Small intestine (tissue), 7 donors: ENCODE data around the gene ANO10. TPM values are rescaled to one million over a fixed set of nuclear protein-coding genes. Genes with fewer than 3 reads are reported as not detected.
A peak's percentile ranks its signal among the peaks of the same experiment; 100 is the strongest.

Experiments used
- DNase-seq, 2 donors: peaks; one replicate each; pipeline versions ENCODE4 v3.0.0 to v3.0.0-alpha.2; 2013
- FAIRE-seq: peaks from 2 replicates; lab custom pipeline; 2012; peaks lifted over from hg19 to GRCh38; lab: Jason Lieb, UNC
- H3K27ac ChIP-seq, 3 donors: one replicate each; pipeline ENCODE4 v1.5.1; 2013; ENCODE audit warnings: low read length in 2 of 3, mild to moderate bottlenecking in 2 of 3, control low read depth in 1 of 3, inconsistent platforms in 1 of 3, low read depth in 1 of 3, moderate library complexity in 1 of 3
- H3K27me3 ChIP-seq, 3 donors: one replicate each; pipeline ENCODE4 v1.6.1; 2013; ENCODE audit warnings: low read length in 3 of 3, inconsistent platforms in 1 of 3; ENCODE audit not compliant: control insufficient read depth in 3 of 3, insufficient read depth in 3 of 3
- H3K36me3 ChIP-seq, 3 donors: one replicate each; pipeline ENCODE4 v1.6.1; 2013; ENCODE audit warnings: low read length in 3 of 3, inconsistent platforms in 1 of 3, low read depth in 1 of 3, mild to moderate bottlenecking in 1 of 3, moderate library complexity in 1 of 3; ENCODE audit not compliant: control insufficient read depth in 3 of 3, insufficient read depth in 2 of 3
- H3K4me1 ChIP-seq, 3 donors: one replicate each; pipeline ENCODE4 v1.6.1; 2013; ENCODE audit warnings: low read length in 2 of 3, inconsistent platforms in 1 of 3, low read depth in 1 of 3, mild to moderate bottlenecking in 1 of 3, moderate library complexity in 1 of 3; ENCODE audit not compliant: control insufficient read depth in 3 of 3, insufficient read depth in 2 of 3
- H3K4me3 ChIP-seq, 3 donors: one replicate each; pipeline ENCODE4 v1.5.1; 2013; ENCODE audit warnings: low read length in 3 of 3, control low read depth in 1 of 3, inconsistent platforms in 1 of 3, low read depth in 1 of 3, mild to moderate bottlenecking in 1 of 3, moderate library complexity in 1 of 3
- H3K9me3 ChIP-seq, 2 donors: one replicate each; pipeline ENCODE4 v1.6.1; 2013; ENCODE audit warnings: low read depth in 1 of 2, low read length in 1 of 2; ENCODE audit not compliant: control insufficient read depth in 2 of 2, insufficient read depth in 1 of 2
- WGBS, 3 donors: extraction: QIAGEN DNeasy Blood & Tissue Kit; methylation state at CpG; one replicate each; pipeline ENCODE4 v1.1.7; 2013; 5-methylcytosine and 5-hydroxymethylcytosine counted together
- polyA plus RNA-seq, 4 donors: library from polyadenylated mRNA; stranded (reverse) in 3 of 4; unstranded in 1 of 4; fragments of 200-250 nt in 3 of 4; fragments of 120-200 nt in 1 of 4; gene quantifications; one replicate each; pipeline versions ENCODE4 v1.2.1 to v1.2.3, GENCODE V29; 2013
- donor health status: healthy with polysubstance abuse.
- donor health status: control.
- donor health status: control.
- donor health status: Bipolar disorder and iron deficiency.
- donor health status: healthy.

ANO10 gene
- polyA plus RNA-seq, 4 donors, result 21.7 to 45.6 (median 30.1) TPM

DNA sequence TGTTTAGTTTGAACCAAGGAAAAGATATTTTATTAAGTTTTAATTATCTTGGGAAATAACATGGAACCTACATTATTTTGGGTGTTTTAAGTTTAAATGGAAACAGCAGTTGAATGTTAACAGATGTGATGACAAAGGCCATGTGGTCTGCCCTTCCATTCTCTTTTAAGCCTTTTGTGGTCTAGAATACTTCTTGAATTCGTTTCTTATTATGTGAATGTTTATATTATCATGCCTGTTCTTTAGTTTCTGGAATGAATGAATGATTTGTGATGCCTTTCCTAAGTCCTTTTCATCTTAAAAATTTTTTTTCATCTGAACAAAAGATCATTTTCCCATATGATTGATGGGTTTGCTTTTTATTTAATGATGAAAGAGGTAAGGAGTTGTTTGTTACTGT lies 290.8 kb downstream of the ANO10 start:
- H3K27me3 ChIP-seq, result no peaks in the 10 kb centered on the region
- H3K9me3 ChIP-seq, result peaks cover 0 to 7% of the 10 kb centered on the region in 2 donors
- no peak overlapping the region for H3K4me3 ChIP-seq
- peaks cover 0 to 12% (median 7%) of the 10 kb centered on the region in 3 donors for H3K36me3 ChIP-seq
- 43 to 85% (median 76%) methylated on average over 1 of the region's 1 CpG for WGBS, 3 donors
- FAIRE-seq (no peak), DNase-seq (no peak)
- H3K4me1 ChIP-seq, result peaks cover 0 to 11% (median 3%) of the 10 kb centered on the region in 3 donors
- no peak overlapping the region for H3K27ac ChIP-seq

DNA sequence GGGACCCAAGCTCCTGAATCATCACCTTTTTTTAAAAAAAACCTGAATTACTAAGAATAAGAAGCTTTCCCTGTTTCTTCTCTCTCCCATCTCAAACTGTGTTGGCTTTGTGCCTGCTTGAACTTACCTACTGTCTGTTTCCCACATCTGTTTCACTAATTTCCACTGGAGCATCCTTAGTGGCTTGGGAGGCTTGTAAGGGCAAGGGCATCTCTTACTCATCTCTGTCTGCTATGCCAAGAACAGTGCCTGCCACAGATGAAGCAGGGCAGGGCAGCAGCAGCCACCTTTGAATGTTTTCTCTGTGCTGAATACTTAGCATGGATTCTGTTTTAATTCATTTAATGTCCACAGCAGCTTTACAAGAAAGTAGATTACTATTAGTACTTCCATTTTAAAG lies 293.2 kb downstream of the ANO10 start:
- no peak for DNase-seq
- FAIRE-seq, result no peak
- Histone ChIP-seq H3K36me3 (peaks cover 0 to 2% (median 2%) of the 10 kb centered on the region in 3 donors), H3K4me3 (no peak overlapping the region), H3K27ac (no peak overlapping the region), H3K4me1 (peaks cover 0 to 16% (median 3%) of the 10 kb centered on the region in 3 donors), H3K27me3 (no peaks in the 10 kb centered on the region), H3K9me3 (no peaks in the 10 kb centered on the region)

DNA sequence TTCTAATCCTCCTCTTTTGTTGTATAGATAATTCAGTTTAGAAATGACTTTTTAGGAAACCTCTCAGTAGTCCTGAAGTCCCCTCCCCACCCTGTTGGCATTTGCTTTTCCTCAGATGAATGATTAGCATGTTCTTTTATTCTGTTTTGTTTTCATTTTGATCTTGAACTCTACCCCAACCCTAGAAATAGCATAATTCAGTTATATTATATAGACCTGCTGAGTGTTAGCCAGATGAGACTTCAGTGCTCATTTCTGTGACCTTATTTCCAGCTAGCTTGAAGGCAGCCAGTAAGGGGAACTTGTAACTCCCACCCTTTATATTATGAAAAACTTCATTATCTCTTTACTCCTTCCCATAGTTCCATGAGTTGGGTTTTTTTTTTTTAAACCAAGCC lies 294.2 kb downstream of the ANO10 start:
- no peak for DNase-seq
- no peak overlapping the region for H3K4me3 ChIP-seq
- no peak for FAIRE-seq
- no peaks in the 10 kb centered on the region for H3K9me3 ChIP-seq
- peak overlapping the region in 1 of 3 donors; percentile 74 for H3K27ac ChIP-seq
- H3K36me3 ChIP-seq, result peaks cover 0 to 2% (median 0%) of the 10 kb centered on the region in 3 donors
- H3K4me1 ChIP-seq, result peaks cover 0 to 16% (median 3%) of the 10 kb centered on the region in 3 donors
- H3K27me3 ChIP-seq, result no peaks in the 10 kb centered on the region

DNA sequence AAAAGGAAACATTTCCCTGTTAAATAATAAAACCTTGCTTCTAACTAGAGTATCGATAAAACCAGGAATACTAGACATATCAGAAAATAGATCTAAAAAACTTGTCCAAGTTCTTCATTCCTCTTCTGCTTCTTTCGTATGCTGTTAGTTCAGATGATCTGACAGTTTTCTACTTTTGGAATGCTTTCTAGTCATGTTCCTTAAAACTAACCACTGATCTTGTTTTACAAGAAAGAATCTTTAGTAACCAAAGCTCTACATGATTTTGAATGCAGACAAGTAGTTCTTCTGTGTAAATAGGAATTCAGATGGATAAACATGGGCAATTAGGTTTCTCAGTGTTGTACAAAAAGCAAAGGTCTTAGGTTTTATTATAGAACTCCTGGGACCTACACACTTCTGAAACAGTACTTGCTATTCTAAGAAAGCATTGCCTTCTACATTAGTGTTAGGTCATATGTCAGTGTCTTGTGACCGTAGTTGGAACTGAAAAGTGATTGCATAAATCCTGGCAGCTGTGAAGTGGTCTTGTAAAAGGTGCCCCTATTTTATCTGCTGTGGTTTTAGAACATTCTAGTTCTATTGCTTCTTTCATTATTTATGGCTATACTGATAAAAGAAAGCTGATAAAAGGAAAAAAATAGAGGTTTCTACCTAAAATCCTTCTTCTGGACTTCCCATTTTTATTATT lies 294.8 kb downstream of the ANO10 start:
- no peaks in the 10 kb centered on the region for H3K9me3 ChIP-seq
- H3K36me3 ChIP-seq, result peaks cover 0 to 2% (median 0%) of the 10 kb centered on the region in 3 donors
- H3K27me3 ChIP-seq, result no peaks in the 10 kb centered on the region
- DNase-seq, result peak in 1 of 2 donors; percentile 78
- peaks cover 0 to 16% (median 3%) of the 10 kb centered on the region in 3 donors for H3K4me1 ChIP-seq
- no peak for FAIRE-seq
- H3K4me3 ChIP-seq, result no peak overlapping the region
- peak overlapping the region in 1 of 3 donors; percentile 74 for H3K27ac ChIP-seq
- WGBS, 3 donors, result 50 to 58% (median 57%) methylated on average over 3 of the region's 3 CpGs

DNA sequence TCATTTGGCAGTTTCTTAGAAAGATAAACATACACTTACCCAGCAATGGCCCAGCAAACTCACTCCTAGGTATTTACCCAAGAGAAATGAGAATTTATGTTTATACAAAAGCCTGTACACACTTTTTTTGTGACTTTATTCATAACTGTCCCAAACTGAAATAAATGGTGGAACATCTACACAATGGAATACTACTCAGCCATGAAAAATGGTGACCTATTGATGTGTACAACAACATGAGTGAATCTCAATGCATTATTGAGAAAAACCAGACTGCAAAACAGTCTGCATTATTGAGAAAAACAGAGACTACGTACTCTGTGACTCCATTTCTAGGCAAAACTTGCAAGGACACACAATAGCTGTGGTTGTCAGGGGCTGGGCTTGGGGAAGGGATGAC lies 298.3 kb downstream of the ANO10 start:
- H3K4me1 ChIP-seq, result peaks cover 2 to 16% (median 3%) of the 10 kb centered on the region in 3 donors
- DNase-seq, result no peak
- no peak for FAIRE-seq
- no peak overlapping the region for H3K4me3 ChIP-seq
- 94 to 100% (median 97%) methylated on average over 1 of the region's 1 CpG for WGBS, 3 donors
- peaks cover 0 to 10% (median 2%) of the 10 kb centered on the region in 3 donors for H3K36me3 ChIP-seq
- no peaks in the 10 kb centered on the region for H3K27me3 ChIP-seq
- no peak overlapping the region for H3K27ac ChIP-seq
- no peaks in the 10 kb centered on the region for H3K9me3 ChIP-seq

DNA sequence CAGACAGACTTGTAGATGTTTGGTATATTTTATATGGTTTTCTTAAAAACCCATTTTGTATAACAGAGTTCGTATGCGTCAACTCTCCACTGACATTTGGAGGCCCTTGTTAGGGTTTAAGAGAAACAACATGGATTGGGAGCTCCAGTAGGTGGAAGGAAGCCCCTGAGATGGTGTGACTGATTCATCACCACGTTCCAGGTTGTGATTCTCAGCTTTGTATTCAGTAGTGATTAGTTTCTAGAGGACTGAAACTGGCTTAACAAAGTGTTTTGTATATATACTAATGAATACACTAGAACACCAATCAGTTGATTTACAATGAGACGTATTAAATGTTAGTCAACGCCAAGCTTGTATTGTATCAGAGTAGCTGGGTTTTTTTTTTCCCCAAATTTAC lies 301.5 kb downstream of the ANO10 start:
- 85 to 94% (median 90%) methylated on average over 5 of the region's 5 CpGs for WGBS, 3 donors
- no peak overlapping the region for H3K4me3 ChIP-seq
- peak overlapping the region in 1 of 3 donors; percentile 67 for H3K27ac ChIP-seq
- DNase-seq (no peak), FAIRE-seq (no peak)
- no peaks in the 10 kb centered on the region for H3K27me3 ChIP-seq
- peaks cover 0 to 8% (median 2%) of the 10 kb centered on the region in 3 donors for H3K4me1 ChIP-seq
- peaks cover 0 to 10% (median 5%) of the 10 kb centered on the region in 3 donors for H3K36me3 ChIP-seq
- H3K9me3 ChIP-seq, result no peaks in the 10 kb centered on the region

DNA sequence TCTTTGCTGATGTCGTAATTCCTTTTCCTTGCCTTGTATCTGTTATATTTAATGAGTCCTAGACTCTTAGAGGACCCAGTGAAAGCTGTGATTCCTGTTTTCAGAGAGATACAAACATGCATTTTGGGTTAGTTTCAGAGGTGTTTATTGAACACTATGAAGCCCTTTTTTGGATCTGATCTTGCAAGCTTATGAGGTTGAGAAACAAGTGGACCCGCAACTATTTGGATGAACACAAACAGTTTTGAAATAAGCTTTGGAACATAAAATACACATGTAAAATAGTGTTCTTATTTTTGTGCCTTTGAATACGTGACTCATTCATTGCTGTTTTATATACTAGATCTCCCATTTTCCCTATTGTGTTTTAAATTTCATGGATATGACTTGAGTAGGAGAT lies 302.0 kb downstream of the ANO10 start:
- H3K27me3 ChIP-seq, result no peaks in the 10 kb centered on the region
- peaks cover 2 to 9% (median 2%) of the 10 kb centered on the region in 3 donors for H3K4me1 ChIP-seq
- DNase-seq (no peak), FAIRE-seq (no peak)
- H3K36me3 ChIP-seq, result peaks cover 0 to 10% (median 5%) of the 10 kb centered on the region in 3 donors
- WGBS, 3 donors, result 80 to 95% (median 90%) methylated on average over 3 of the region's 3 CpGs
- H3K9me3 ChIP-seq, result no peaks in the 10 kb centered on the region
- H3K4me3 ChIP-seq, result no peak overlapping the region
- H3K27ac ChIP-seq, result no peak overlapping the region

DNA sequence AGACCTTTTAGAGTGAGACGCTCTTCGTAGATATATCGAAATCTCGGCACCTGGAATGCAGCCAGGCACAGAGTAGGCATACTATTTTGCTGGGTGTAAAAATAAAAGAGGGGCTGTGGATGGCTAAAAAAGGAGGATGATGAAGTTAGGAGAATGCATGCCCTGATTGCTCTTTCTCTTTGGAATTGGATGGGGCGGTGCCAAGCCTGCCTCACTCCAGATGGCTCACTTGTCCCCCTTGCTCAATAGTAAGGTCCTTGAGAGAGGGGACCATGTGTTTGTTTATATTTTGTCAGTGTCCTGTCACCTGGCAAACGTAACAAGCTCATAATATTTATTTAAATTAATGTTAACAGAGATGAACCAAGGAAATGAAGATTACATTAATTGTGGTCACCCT lies 302.4 kb downstream of the ANO10 start:
- Histone ChIP-seq H3K9me3 (no peaks in the 10 kb centered on the region), H3K27ac (no peak overlapping the region), H3K4me1 (peaks cover 2 to 9% (median 3%) of the 10 kb centered on the region in 3 donors), H3K4me3 (no peak overlapping the region), H3K27me3 (no peaks in the 10 kb centered on the region), H3K36me3 (peaks cover 0 to 10% (median 5%) of the 10 kb centered on the region in 3 donors)
- 84 to 94% (median 91%) methylated on average over 6 of the region's 6 CpGs for WGBS, 3 donors
- no peak for DNase-seq
- no peak for FAIRE-seq
